Measurements from ENCODE around the gene MFSD11. TPM values are rescaled to one million over a fixed set of nuclear protein-coding genes. Genes with fewer than 3 reads are reported as not detected.
A peak's percentile ranks its signal among the peaks of the same experiment; 100 is the strongest.

MFSD11 gene
- 10 to 100 TPM; 30.5 to 57.5 TPM for total RNA-seq
- polyA plus RNA-seq: 10 to 100 TPM; 12.0 to 19.5 TPM
- long read RNA-seq, donor 1, partial matches to known transcripts: 0 of 3 reads
- long read RNA-seq, donor 1, other reads (novel, unspliced or antisense): 0 of 3 reads
- long read RNA-seq, donor 2, partial matches to known transcripts: 0 of 2 reads
- long read RNA-seq, donor 2, other reads (novel, unspliced or antisense): 0 of 2 reads
- long read RNA-seq, donor 3, partial matches to known transcripts: 0 of 2 reads
- long read RNA-seq, donor 3, other reads (novel, unspliced or antisense): 0 of 2 reads
- long read RNA-seq, donor 4, partial matches to known transcripts: 0 of 2 reads
- long read RNA-seq, donor 4, other reads (novel, unspliced or antisense): 0 of 2 reads
- long read RNA-seq, donor 5, partial matches to known transcripts: 0 of 7 reads
- long read RNA-seq, donor 5, other reads (novel, unspliced or antisense): 0 of 7 reads

- 0% methylated on average over 54 to 57 of the region's 57 CpGs for WGBS, 2 donors
- Histone ChIP-seq H3K4me3 (peak within 1 kb of the TSS; percentile 100), H3K9ac (ENCODE audit: insufficient read depth in 1 of 2, low read length in 2 of 2) (peak within 1 kb of the TSS; percentile 91 to 97), H3K4me1 (ENCODE audit: control insufficient read depth in 5 of 5, insufficient read depth in 5 of 5, low read length in 5 of 5) (peaks cover 0 to 48% (median 13%) of the 10 kb centered on the region in 5 donors), H3K27me3 (ENCODE audit: control insufficient read depth in 3 of 3, insufficient read depth in 3 of 3, low read length in 2 of 3) (no peaks in the 10 kb centered on the region), H3K27ac (ENCODE audit: low read depth in 1 of 2, low read length in 1 of 2) (peak within 1 kb of the TSS; percentile 100), H3K36me3 (ENCODE audit: control insufficient read depth in 4 of 4, insufficient read depth in 4 of 4, low read length in 4 of 4) (peaks cover 7 to 41% (median 23%) of the 10 kb centered on the region in 4 donors), H3K9me3 (ENCODE audit: control insufficient read depth in 4 of 4, insufficient read depth in 3 of 4, low read length in 3 of 4) (no peaks in the 10 kb centered on the region)
- TF ChIP-seq CTCF (IDR thresholded peaks at IDR 0.05; ENCODE audit: control extremely low read depth, extremely low read depth): no peak
- DNase-seq (peak; percentile 97 to 99 (median 97)), ATAC-seq (ENCODE audit: insufficient read depth, low FRiP score) (peak; percentile 74)
Observed at GRCh38 chr17:76737676-76738467, at the start of gene MFSD11. TSS of gene MFSD11 (plus strand) at chr17:76738119. CDS start at chr17:76738353, 234 bp downstream.

GRCh38 chr17:76688165-76688622 is 49.7 kb upstream of the MFSD11 start:
- Histone ChIP-seq H3K9ac (ENCODE audit: insufficient read depth in 1 of 2, low read length in 2 of 2) (peak overlapping the region in 1 of 2 donors; percentile 54), H3K27ac (ENCODE audit: low read depth in 1 of 2, low read length in 1 of 2) (peak overlapping the region; percentile 69 to 75), H3K9me3 (ENCODE audit: control insufficient read depth in 4 of 4, insufficient read depth in 3 of 4, low read length in 3 of 4) (no peaks in the 10 kb centered on the region), H3K27me3 (ENCODE audit: control insufficient read depth in 3 of 3, insufficient read depth in 3 of 3, low read length in 2 of 3) (no peaks in the 10 kb centered on the region), H3K4me3 (no peak overlapping the region), H3K36me3 (ENCODE audit: control insufficient read depth in 4 of 4, insufficient read depth in 4 of 4, low read length in 4 of 4) (peaks cover 0 to 37% (median under 1%) of the 10 kb centered on the region in 4 donors), H3K4me1 (ENCODE audit: control insufficient read depth in 5 of 5, insufficient read depth in 5 of 5, low read length in 5 of 5) (peaks cover 0 to 46% (median 23%) of the 10 kb centered on the region in 5 donors)
- no peak for DNase-seq
- ATAC-seq (ENCODE audit: insufficient read depth, low FRiP score): no peak
- 71% methylated on average over 11 of the region's 11 CpGs for WGBS, 2 donors
- no peak for TF ChIP-seq CTCF (IDR thresholded peaks at IDR 0.05; ENCODE audit: control extremely low read depth, extremely low read depth)

GRCh38 chr17:76689859-76690258 is 48.1 kb upstream of the MFSD11 start:
- no peaks in the 10 kb centered on the region for H3K27me3 ChIP-seq (ENCODE audit: control insufficient read depth in 3 of 3, insufficient read depth in 3 of 3, low read length in 2 of 3)
- peak overlapping the region in 1 of 2 donors; percentile 27 for H3K27ac ChIP-seq (ENCODE audit: low read depth in 1 of 2, low read length in 1 of 2)
- H3K4me1 ChIP-seq (ENCODE audit: control insufficient read depth in 5 of 5, insufficient read depth in 5 of 5, low read length in 5 of 5): peaks cover 0 to 49% (median 23%) of the 10 kb centered on the region in 5 donors
- no peak overlapping the region for H3K4me3 ChIP-seq
- ATAC-seq (ENCODE audit: insufficient read depth, low FRiP score) (no peak), DNase-seq (no peak)
- H3K9ac ChIP-seq (ENCODE audit: insufficient read depth in 1 of 2, low read length in 2 of 2): no peak overlapping the region
- H3K9me3 ChIP-seq (ENCODE audit: control insufficient read depth in 4 of 4, insufficient read depth in 3 of 4, low read length in 3 of 4): no peaks in the 10 kb centered on the region
- peaks cover 0 to 23% (median 0%) of the 10 kb centered on the region in 4 donors for H3K36me3 ChIP-seq (ENCODE audit: control insufficient read depth in 4 of 4, insufficient read depth in 4 of 4, low read length in 4 of 4)
- no peak for TF ChIP-seq CTCF (IDR thresholded peaks at IDR 0.05; ENCODE audit: control extremely low read depth, extremely low read depth)
- WGBS, 2 donors: 82 to 89% methylated on average over 11 of the region's 11 CpGs

Measured in lung (tissue), 16 donors.